ENCODE data around the gene TDRD12.

- TF ChIP-seq EZH2 (IDR thresholded peaks at IDR 0.05) = no peak
- no peak for TF ChIP-seq CTCF (IDR thresholded peaks at IDR 0.05)
- no peak for TF ChIP-seq EZH2phosphoT487 (IDR thresholded peaks at IDR 0.05)
These were observed 78.6 kb downstream of the TDRD12 start for GRCh38 chr19:32798201-32798600.
